ENCODE data around the gene SPSB4. TPM values are rescaled to one million over a fixed set of nuclear protein-coding genes. Genes with fewer than 3 reads are reported as not detected.

Gene SPSB4
- total and polyA plus RNA-seq, 9 of the 15 experiments (the other 6 are each of a cell fraction or from before 2014, with no cell fraction given) = not detected

DNA sequence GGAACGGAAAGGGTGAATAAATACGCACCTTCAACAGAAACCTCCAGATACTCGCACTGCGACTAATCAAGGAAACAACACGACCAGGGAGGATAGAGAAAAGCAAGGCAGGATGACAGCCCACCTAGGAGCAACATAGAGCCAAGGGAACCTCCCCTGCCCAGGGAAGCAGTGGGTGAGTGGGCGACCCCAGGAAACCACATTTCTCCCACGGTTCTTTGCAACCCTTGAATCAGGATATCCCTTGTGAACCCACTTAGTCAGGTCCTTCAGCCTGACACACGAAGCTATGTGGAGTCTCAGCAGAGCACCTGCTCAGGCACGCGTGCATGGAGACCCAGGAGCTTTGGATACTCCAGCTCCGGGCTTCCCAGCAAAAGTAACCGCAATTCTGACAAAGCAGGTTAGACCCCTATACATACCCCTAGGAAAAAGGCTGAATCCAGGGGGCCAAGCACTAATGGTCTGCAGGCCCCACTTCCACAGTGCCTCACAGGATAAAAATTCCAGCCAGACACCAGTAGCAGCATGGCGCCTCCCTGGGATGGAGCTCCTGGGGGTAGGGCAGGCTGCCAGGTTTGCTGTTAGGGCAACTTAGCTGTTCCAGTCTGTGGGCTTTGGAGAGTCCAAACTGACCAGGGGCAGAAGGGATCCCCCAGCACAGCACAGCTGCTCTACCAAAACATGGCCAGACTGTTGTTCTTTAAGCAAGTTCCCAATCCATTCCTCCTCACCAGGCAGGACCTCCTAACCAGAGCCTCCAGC lies 142.1 kb downstream of the SPSB4 start:
- POLR2A ChIA-PET = interaction anchor here (0.5 to 1.1 kb wide), 2 partner anchors 150 to 193 kb away, joined by 3 to 5 read pairs; no protein-coding TSS in a partner anchor
- CTCF ChIA-PET (ENCODE audit: low intra/inter-chr PET ratio) = interaction anchor here (0.6 to 2.8 kb wide), 6 partner anchors 181 to 1805 kb away, joined by 3 to 21 read pairs (median 8); no protein-coding TSS in a partner anchor

More for the DNA sequence above, 142.1 kb downstream of the SPSB4 start:
- Histone ChIP-seq H3K36me3 (ENCODE audit: control insufficient read depth, insufficient read depth, low read length) (no peaks in the 10 kb centered on the region), H3K4me3 (no peak overlapping the region), H3K27me3 (ENCODE audit: control insufficient read depth in 2 of 2, insufficient read depth in 2 of 2, low read length in 2 of 2) (peaks cover 14 to 27% of the 10 kb centered on the region in 2 experiments; a peak in 4 of 5 replicates), H3K27ac (ENCODE audit: extremely low read depth, low read depth, low read length) (no peak overlapping the region), H2AFZ (ENCODE audit: low read depth, low read length) (no peak overlapping the region), H3K79me2 (ENCODE audit: control insufficient read depth, insufficient read depth, low read length) (no peaks in the 10 kb centered on the region), H3K9ac (ENCODE audit: insufficient read depth in 1 of 2, low read depth in 2 of 2, low read length in 2 of 2) (no peak overlapping the region), H3K9me1 (ENCODE audit: control insufficient read depth, insufficient read depth, low read length) (no peaks in the 10 kb centered on the region), H4K20me1 (replicated peaks; ENCODE audit: control insufficient read depth, insufficient read depth, low read length) (no peaks in the 10 kb centered on the region), H3K4me1 (replicated peaks in 1 of 2; ENCODE audit: control insufficient read depth in 2 of 2, insufficient read depth in 2 of 2, low read length in 2 of 2) (no peaks in the 10 kb centered on the region), H3K4me2 (ENCODE audit: insufficient read depth, low read length) (no peak overlapping the region), H3K9me3 (replicated peaks; ENCODE audit: control insufficient read depth, insufficient read depth, low read depth, low read length) (no peaks in the 10 kb centered on the region)
- 16% methylated on average over 11 of the region's 13 CpGs for WGBS (ENCODE audit: insufficient coverage, low coverage, missing lambda C conversion rate)
- in situ Hi-C loops (cut with MboI) (loop anchor here (5.0 to 25.0 kb wide), 3 partner anchors 86 to 278 kb away; no protein-coding TSS in a partner anchor), intact Hi-C loops (cut with micrococcal nuclease) (loop anchor here (5.0 kb wide), 1 partner anchor 76 kb away; no protein-coding TSS in a partner anchor)
- no peak for DNase-seq (ENCODE audit: extremely low read depth in 1 of 4, low spot score in 3 of 4)
- BruUV-seq (replicated peaks) = no TSS peak
- no peak for TF ChIP-seq SAFB2 (IDR thresholded peaks at IDR 0.05; ENCODE audit: borderline replicate concordance, low read depth, low read length, severe bottlenecking)
- no peak for TF ChIP-seq FOXJ3 (CRISPR knock-in tag; IDR thresholded peaks at IDR 0.05)
- no peak for TF ChIP-seq MTA2 (IDR thresholded peaks at IDR 0.05; ENCODE audit: low read depth)
- TF ChIP-seq MIER1 (IDR thresholded peaks at IDR 0.05; ENCODE audit: low read depth) = no peak
- no peak for TF ChIP-seq C11orf30 (IDR thresholded peaks at IDR 0.05; ENCODE audit: low read depth)
- TF ChIP-seq, protein P1, sequence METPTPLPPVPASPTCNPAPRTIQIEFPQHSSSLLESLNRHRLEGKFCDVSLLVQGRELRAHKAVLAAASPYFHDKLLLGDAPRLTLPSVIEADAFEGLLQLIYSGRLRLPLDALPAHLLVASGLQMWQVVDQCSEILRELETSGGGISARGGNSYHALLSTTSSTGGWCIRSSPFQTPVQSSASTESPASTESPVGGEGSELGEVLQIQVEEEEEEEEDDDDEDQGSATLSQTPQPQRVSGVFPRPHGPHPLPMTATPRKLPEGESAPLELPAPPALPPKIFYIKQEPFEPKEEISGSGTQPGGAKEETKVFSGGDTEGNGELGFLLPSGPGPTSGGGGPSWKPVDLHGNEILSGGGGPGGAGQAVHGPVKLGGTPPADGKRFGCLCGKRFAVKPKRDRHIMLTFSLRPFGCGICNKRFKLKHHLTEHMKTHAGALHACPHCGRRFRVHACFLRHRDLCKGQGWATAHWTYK (CRISPR knock-in tag; IDR thresholded peaks at IDR 0.05) = no peak
- TF ChIP-seq MYC (IDR thresholded peaks at IDR 0.05; ENCODE audit: low read depth, low read length) = no peak
- TF ChIP-seq MYC (CRISPR knock-in tag; IDR thresholded peaks at IDR 0.05; ENCODE audit: borderline replicate concordance, low read depth) = no peak
- TF ChIP-seq CREM (IDR thresholded peaks at IDR 0.05; ENCODE audit: low read depth) = no peak
- TF ChIP-seq BACH1 (tag; IDR thresholded peaks at IDR 0.05) = no peak
- no peak for TF ChIP-seq RHOXF2B (CRISPR knock-in tag; conservative IDR thresholded peaks at IDR 0.05)
- TF ChIP-seq HCFC1 (IDR thresholded peaks at IDR 0.05; ENCODE audit: low read depth, low read length) = no peak
- FAIRE-seq = no peak
- ATAC-seq = no peak

Other genes starting within 250 kb of the SPSB4 start
- 47.5 and 49.0 TPM in 2 replicates for gene SLC25A36, start 109.5 kb upstream of the SPSB4 start, total RNA-seq (2014; rRNA removed)
- 50.5 and 61.9 TPM in 2 replicates for gene SLC25A36, start 109.5 kb upstream of the SPSB4 start, total RNA-seq (2014; rRNA removed; fragmentation: Illumina TruSeq; extraction: Trizol)
- gene SLC25A36, start 109.5 kb upstream of the SPSB4 start, total RNA-seq (2015; rRNA removed; fragmentation: Illumina TruSeq; extraction: Trizol) = 37.0 and 43.3 TPM in 2 replicates
- gene SLC25A36, start 109.5 kb upstream of the SPSB4 start, total RNA-seq (2021) = 50.2 and 57.8 TPM in 2 replicates
- 84.8 and 95.3 TPM in 2 replicates for gene SLC25A36, start 109.5 kb upstream of the SPSB4 start, polyA plus RNA-seq (2011; rRNA removed)
- 37.4 and 42.2 TPM in 2 replicates for gene SLC25A36, start 109.5 kb upstream of the SPSB4 start, polyA plus RNA-seq (2014; fragmentation: Illumina TruSeq; extraction: Trizol)
- 10 to 100 TPM; 12.0 to 15.3 TPM for gene SLC25A36, start 109.5 kb upstream of the SPSB4 start, polyA plus RNA-seq (2014; fragmentation: Nextera tagmentation; extraction: Ambion mirVana)
- 32.6 and 39.1 TPM in 2 replicates for gene SLC25A36, start 109.5 kb upstream of the SPSB4 start, polyA plus RNA-seq (2014; rRNA removed)
- 0.98 and 1.1 TPM in 2 replicates for gene PXYLP1, start 180.5 kb downstream of the SPSB4 start, total RNA-seq (2014; rRNA removed)
- gene PXYLP1, start 180.5 kb downstream of the SPSB4 start, total RNA-seq (2014; rRNA removed; fragmentation: Illumina TruSeq; extraction: Trizol) = 1.5 and 1.6 TPM in 2 replicates
- gene PXYLP1, start 180.5 kb downstream of the SPSB4 start, total RNA-seq (2015; rRNA removed; fragmentation: Illumina TruSeq; extraction: Trizol) = 0.98 and 1.0 TPM in 2 replicates
- gene PXYLP1, start 180.5 kb downstream of the SPSB4 start, total RNA-seq (2021) = 1.3 and 1.7 TPM in 2 replicates
- gene PXYLP1, start 180.5 kb downstream of the SPSB4 start, polyA plus RNA-seq (2011; rRNA removed) = 1.6 and 2.7 TPM in 2 replicates
- 1.3 and 1.9 TPM in 2 replicates for gene PXYLP1, start 180.5 kb downstream of the SPSB4 start, polyA plus RNA-seq (2014; fragmentation: Illumina TruSeq; extraction: Trizol)
- 1 to 10 TPM in 1 of 2 experiments, under 1 TPM in 1; 0.80 to 1.1 TPM for gene PXYLP1, start 180.5 kb downstream of the SPSB4 start, polyA plus RNA-seq (2014; fragmentation: Nextera tagmentation; extraction: Ambion mirVana)
- gene PXYLP1, start 180.5 kb downstream of the SPSB4 start, polyA plus RNA-seq (2014; rRNA removed) = 1.5 and 2.9 TPM in 2 replicates